ENCODE data around the gene LYPD6B.
A peak's percentile ranks its signal among the peaks of the same experiment; 100 is the strongest.

The LYPD6B gene

GRCh38 chr2:149191915-149192314, 153.4 kb downstream of the LYPD6B start:
- Histone ChIP-seq H3K4me1 (no peaks in the 10 kb centered on the region), H3K9me3 (no peaks in the 10 kb centered on the region), H3K36me3 (no peaks in the 10 kb centered on the region), H3K4me3 (ENCODE audit: low read depth, low read length) (no peak overlapping the region), H3K27me3 (no peaks in the 10 kb centered on the region)
- DNase-seq, result no peak
- no peak for TF ChIP-seq CTCF (IDR thresholded peaks at IDR 0.05; ENCODE audit: low read depth, low read length)

GRCh38 chr2:149192427-149192826, 153.9 kb downstream of the LYPD6B start:
- Histone ChIP-seq H3K9me3 (no peaks in the 10 kb centered on the region), H3K36me3 (no peaks in the 10 kb centered on the region), H3K27me3 (no peaks in the 10 kb centered on the region), H3K4me3 (ENCODE audit: low read depth, low read length) (no peak overlapping the region), H3K4me1 (no peaks in the 10 kb centered on the region)
- no peak for DNase-seq
- no peak for TF ChIP-seq CTCF (IDR thresholded peaks at IDR 0.05; ENCODE audit: low read depth, low read length)

- no peak for TF ChIP-seq CTCF (IDR thresholded peaks at IDR 0.05; ENCODE audit: low read depth, low read length)
- H3K9me3 ChIP-seq, result no peaks in the 10 kb centered on the region
- no peak overlapping the region for H3K4me3 ChIP-seq (ENCODE audit: low read depth, low read length)
- no peaks in the 10 kb centered on the region for H3K36me3 ChIP-seq
- DNase-seq, result no peak
- no peaks in the 10 kb centered on the region for H3K4me1 ChIP-seq
- no peaks in the 10 kb centered on the region for H3K27me3 ChIP-seq
These were observed 161.6 kb downstream of the LYPD6B start for GRCh38 chr2:149200109-149200520.

- DNase-seq, result no peak
- Histone ChIP-seq H3K27me3 (no peaks in the 10 kb centered on the region), H3K36me3 (no peaks in the 10 kb centered on the region)
These were observed 166.2 kb downstream of the LYPD6B start for GRCh38 chr2:149204686-149205085.

GRCh38 chr2:149205143-149205542, 166.6 kb downstream of the LYPD6B start:
- H3K9me3 ChIP-seq, result no peaks in the 10 kb centered on the region
- H3K4me3 ChIP-seq (ENCODE audit: low read depth, low read length), result no peak overlapping the region
- no peaks in the 10 kb centered on the region for H3K27me3 ChIP-seq
- H3K36me3 ChIP-seq, result no peaks in the 10 kb centered on the region
- no peaks in the 10 kb centered on the region for H3K4me1 ChIP-seq
- no peak for TF ChIP-seq CTCF (IDR thresholded peaks at IDR 0.05; ENCODE audit: low read depth, low read length)
- DNase-seq, result peak; percentile 8

More at GRCh38 chr2:149204686-149205085, 166.2 kb downstream of the LYPD6B start:
- Histone ChIP-seq H3K4me1 (no peaks in the 10 kb centered on the region), H3K9me3 (no peaks in the 10 kb centered on the region), H3K4me3 (ENCODE audit: low read depth, low read length) (no peak overlapping the region)
- no peak for TF ChIP-seq CTCF (IDR thresholded peaks at IDR 0.05; ENCODE audit: low read depth, low read length)

- H3K9me3 ChIP-seq, result no peaks in the 10 kb centered on the region
- DNase-seq, result no peak
- H3K27me3 ChIP-seq, result no peaks in the 10 kb centered on the region
- TF ChIP-seq CTCF (IDR thresholded peaks at IDR 0.05; ENCODE audit: low read depth, low read length), result no peak
- H3K36me3 ChIP-seq, result no peaks in the 10 kb centered on the region
- no peaks in the 10 kb centered on the region for H3K4me1 ChIP-seq
- no peak overlapping the region for H3K4me3 ChIP-seq (ENCODE audit: low read depth, low read length)
These were observed 175.4 kb downstream of the LYPD6B start for GRCh38 chr2:149213764-149214493.

Data from BE2C (cell line).